A673 (cell line): ENCODE data around the gene VTI1A. TPM values are rescaled to one million over a fixed set of nuclear protein-coding genes. Genes with fewer than 3 reads are reported as not detected.

Source experiments
- BruUV-seq: library from RNA; stranded (reverse); fragments of 400-500 nt; replicated peaks from 2 replicates; lab custom pipeline; 2021; lab: Mats Ljungman, UMichigan
- CTCF ChIA-PET: fragments of 300-600 bp; sonication (Branson Sonifier 250); formaldehyde crosslinking; loops from one replicate; lab custom pipeline; 2022; ENCODE audit warnings: antibody characterized with exemption; lab: Charles Lee
- POLR2A ChIA-PET: fragments of 300-600 bp; sonication (Branson Sonifier 250); formaldehyde crosslinking; loops from one replicate; lab custom pipeline; 2022; ENCODE audit warnings: antibody characterized with exemption; ENCODE audit not compliant: low non-redundant PET; lab: Charles Lee
- DNase-seq: peaks from one replicate; pipeline ENCODE4 v3.0.0-alpha.2; 2015; ENCODE audit warnings: low spot score
- H3K27ac ChIP-seq: fragments of 200-600 bp; sonication (generic); 2 replicates; pipeline ENCODE4 v1.5.1; 2016; ENCODE audit warnings: mixed run types, low read depth, mild to moderate bottlenecking, mixed read lengths, antibody characterized with exemption, low read length; ENCODE audit not compliant: poor library complexity, severe bottlenecking
- H3K27me3 ChIP-seq: fragments of 200-600 bp; sonication (generic); replicated peaks from 2 replicates; pipeline ENCODE4 v1.6.1; 2017; ENCODE audit warnings: mixed run types, low read depth, mild to moderate bottlenecking, mixed read lengths, antibody characterized with exemption, low read length; ENCODE audit not compliant: insufficient read depth, poor library complexity
- H3K36me3 ChIP-seq: fragments of 200-600 bp; sonication (generic); 2 replicates; pipeline ENCODE4 v1.6.1; 2016; ENCODE audit warnings: mixed run types, mild to moderate bottlenecking, mixed read lengths, antibody characterized with exemption, low read length; ENCODE audit not compliant: insufficient read depth, poor library complexity, severe bottlenecking
- H3K4me1 ChIP-seq: fragments of 200-600 bp; sonication (generic); 2 replicates; pipeline ENCODE4 v1.6.1; 2017; ENCODE audit warnings: mixed run types, mild to moderate bottlenecking, mixed read lengths, antibody characterized with exemption, low read length; ENCODE audit not compliant: insufficient read depth, poor library complexity, severe bottlenecking
- H3K4me3 ChIP-seq: fragments of 200-600 bp; sonication (generic); 2 replicates; pipeline ENCODE4 v1.5.1; 2016; ENCODE audit warnings: low read depth, mixed run types, mild to moderate bottlenecking, mixed read lengths, low read length; ENCODE audit not compliant: poor library complexity, severe bottlenecking
- H3K9me3 ChIP-seq: fragments of 200-600 bp; sonication (generic); 2 replicates; pipeline ENCODE4 v1.6.1; 2016; ENCODE audit warnings: mixed run types, low read depth, mild to moderate bottlenecking, mixed read lengths, antibody characterized with exemption, low read length; ENCODE audit not compliant: poor library complexity, severe bottlenecking
- EZH2 ChIP-seq: fragments of 200-600 bp; sonication (generic); IDR thresholded peaks from 2 replicates; pipeline ENCODE4 v1.6.1; 2017; ENCODE audit warnings: borderline replicate concordance, low read depth, mild to moderate bottlenecking, mixed read lengths, antibody characterized with exemption, low read length; ENCODE audit not compliant: poor library complexity, severe bottlenecking
- intact Hi-C: fragments of 100-400 bp; cut with micrococcal nuclease; formaldehyde crosslinking; loops from one replicate; pipeline ENCODE4 v1.10.0; 2022; ENCODE audit not compliant: unreplicated experiment
- total RNA-seq: library from RNA; stranded (reverse); gene quantifications from 2 replicates; pipeline ENCODE4 v1.2.3, GENCODE V29; 2021
- TF ChIP-seq, protein P1 (sequence below): fragments of 300-800, 200-600 bp; sonication (generic); conservative IDR thresholded peaks from 2 replicates; pipeline ENCODE4 v1.5.1; 2017; ENCODE audit warnings: low read depth, mild to moderate bottlenecking, antibody characterized with exemption, low read length, moderate library complexity, mixed read lengths

The VTI1A gene
- total RNA-seq, 1 experiment from 2014 or later: 38.7 TPM

DNA sequence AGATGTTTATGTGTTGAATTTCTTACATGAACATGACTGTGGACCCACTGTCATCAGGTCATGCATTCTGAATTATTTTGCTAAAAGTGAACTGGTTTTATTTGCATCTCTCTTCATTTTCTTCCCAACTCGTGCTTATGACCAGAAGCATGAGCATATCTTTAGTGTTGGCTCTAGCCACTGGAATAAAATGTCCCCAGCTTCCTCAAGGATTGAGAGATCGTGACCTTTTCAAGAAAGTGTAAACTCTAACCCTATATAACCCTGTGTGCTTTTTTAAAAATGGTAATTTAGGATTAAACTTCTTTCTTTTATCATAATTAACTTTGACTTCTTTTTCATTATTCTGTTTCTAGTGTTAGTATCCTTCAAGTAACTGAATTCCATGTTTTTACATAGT lies 55.5 kb downstream of the VTI1A start:
- H3K27ac ChIP-seq: no peak overlapping the region
- BruUV-seq: no TSS peak
- CTCF ChIA-PET: no interaction called here
- no peak for TF ChIP-seq EZH2
- TF ChIP-seq, protein P1, sequence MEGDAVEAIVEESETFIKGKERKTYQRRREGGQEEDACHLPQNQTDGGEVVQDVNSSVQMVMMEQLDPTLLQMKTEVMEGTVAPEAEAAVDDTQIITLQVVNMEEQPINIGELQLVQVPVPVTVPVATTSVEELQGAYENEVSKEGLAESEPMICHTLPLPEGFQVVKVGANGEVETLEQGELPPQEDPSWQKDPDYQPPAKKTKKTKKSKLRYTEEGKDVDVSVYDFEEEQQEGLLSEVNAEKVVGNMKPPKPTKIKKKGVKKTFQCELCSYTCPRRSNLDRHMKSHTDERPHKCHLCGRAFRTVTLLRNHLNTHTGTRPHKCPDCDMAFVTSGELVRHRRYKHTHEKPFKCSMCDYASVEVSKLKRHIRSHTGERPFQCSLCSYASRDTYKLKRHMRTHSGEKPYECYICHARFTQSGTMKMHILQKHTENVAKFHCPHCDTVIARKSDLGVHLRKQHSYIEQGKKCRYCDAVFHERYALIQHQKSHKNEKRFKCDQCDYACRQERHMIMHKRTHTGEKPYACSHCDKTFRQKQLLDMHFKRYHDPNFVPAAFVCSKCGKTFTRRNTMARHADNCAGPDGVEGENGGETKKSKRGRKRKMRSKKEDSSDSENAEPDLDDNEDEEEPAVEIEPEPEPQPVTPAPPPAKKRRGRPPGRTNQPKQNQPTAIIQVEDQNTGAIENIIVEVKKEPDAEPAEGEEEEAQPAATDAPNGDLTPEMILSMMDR: no peak
- intact Hi-C loops: no loop called here
- no peaks in the 10 kb centered on the region for H3K4me1 ChIP-seq
- POLR2A ChIA-PET: no interaction called here
- no peaks in the 10 kb centered on the region for H3K9me3 ChIP-seq
- H3K27me3 ChIP-seq: no peaks in the 10 kb centered on the region
- H3K36me3 ChIP-seq: no peaks in the 10 kb centered on the region
- DNase-seq: no peak
- no peak overlapping the region for H3K4me3 ChIP-seq

DNA sequence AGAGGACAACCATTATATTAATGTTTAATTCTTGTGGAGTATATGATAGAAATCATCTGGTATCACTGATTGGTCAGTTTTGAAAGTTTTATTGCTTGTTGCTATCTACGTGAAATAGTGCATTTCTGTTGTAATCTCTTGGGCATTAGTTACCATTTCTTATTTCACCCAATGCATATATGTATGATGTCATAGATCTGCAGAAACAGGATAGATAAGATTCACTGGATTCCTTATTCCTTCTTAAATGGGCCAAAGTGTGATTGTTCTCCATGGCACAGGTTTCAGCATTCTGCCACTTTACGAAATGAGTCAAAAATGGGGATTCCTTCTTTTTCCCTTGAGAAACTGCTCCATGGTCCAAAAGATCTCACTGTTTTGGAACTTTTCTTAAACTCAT lies 56.6 kb downstream of the VTI1A start:
- ChIA-PET POLR2A (no interaction called here), CTCF (no interaction called here)
- H3K36me3 ChIP-seq: no peaks in the 10 kb centered on the region
- H3K4me1 ChIP-seq: no peaks in the 10 kb centered on the region
- BruUV-seq: no TSS peak
- H3K27me3 ChIP-seq: no peaks in the 10 kb centered on the region
- DNase-seq: no peak
- no peaks in the 10 kb centered on the region for H3K9me3 ChIP-seq
- H3K27ac ChIP-seq: no peak overlapping the region
- intact Hi-C loops: no loop called here
- no peak overlapping the region for H3K4me3 ChIP-seq
- TF ChIP-seq EZH2: no peak
- TF ChIP-seq, protein P1: no peak

DNA sequence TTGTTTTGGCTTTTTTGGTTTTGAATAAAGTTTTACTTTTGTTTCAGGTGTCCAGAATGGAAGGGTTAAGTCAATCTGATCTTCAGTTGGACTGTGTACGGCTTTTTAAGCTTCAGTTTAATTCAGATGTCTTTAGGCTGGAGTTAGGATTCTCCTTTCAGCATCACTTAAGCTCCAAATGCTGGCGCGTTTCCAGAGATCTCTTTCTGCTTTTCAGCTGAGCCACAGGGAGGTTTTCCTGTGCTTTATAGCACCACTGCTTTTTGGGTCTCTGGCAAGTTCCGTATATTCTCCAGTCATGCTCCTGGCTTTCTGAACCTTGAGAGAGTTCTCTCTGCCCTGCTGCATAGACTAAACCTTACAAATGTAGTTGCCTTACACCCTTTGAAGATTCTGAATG lies 60.0 kb downstream of the VTI1A start:
- intact Hi-C loops: no loop called here
- ChIA-PET CTCF (no interaction called here), POLR2A (no interaction called here)
- no peaks in the 10 kb centered on the region for H3K4me1 ChIP-seq
- no peaks in the 10 kb centered on the region for H3K9me3 ChIP-seq
- no peaks in the 10 kb centered on the region for H3K36me3 ChIP-seq
- TF ChIP-seq, protein P1: no peak
- TF ChIP-seq EZH2: no peak
- no peak overlapping the region for H3K4me3 ChIP-seq
- no peak overlapping the region for H3K27ac ChIP-seq
- no peaks in the 10 kb centered on the region for H3K27me3 ChIP-seq
- no TSS peak for BruUV-seq
- peak; percentile 85 for DNase-seq
